Measurements from ENCODE around the gene REL. TPM values are rescaled to one million over a fixed set of nuclear protein-coding genes. Genes with fewer than 3 reads are reported as not detected.

The REL gene
- total RNA-seq, 4 donors from 2014 or later = 43.8 to 70.9 (median 51.9) TPM

DNA sequence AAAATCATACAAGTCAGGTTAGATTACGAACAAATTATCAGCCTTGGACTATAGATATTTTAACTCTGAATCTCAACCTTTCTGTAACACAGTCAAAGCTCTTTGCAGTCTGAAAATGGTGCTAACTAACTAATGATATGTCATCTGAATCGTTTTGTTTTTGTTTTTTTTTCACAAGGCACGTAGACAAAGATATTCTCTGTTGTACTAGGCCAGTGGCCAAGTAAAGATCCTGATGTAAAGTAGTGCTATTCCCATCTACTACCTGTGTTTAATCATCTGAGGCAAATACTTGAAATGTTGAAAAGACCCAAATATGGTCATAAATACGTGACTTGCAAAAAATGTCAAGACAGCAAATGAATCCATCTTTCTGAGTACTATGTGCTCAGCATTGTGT is 65.7 kb downstream of the REL start:
- DNase-seq (ENCODE audit: low spot score in 2 of 2) = no peak
- Histone ChIP-seq H3K27me3 (no peaks in the 10 kb centered on the region), H3K4me1 (peaks cover 7% of the 10 kb centered on the region), H3K27ac (no peak overlapping the region), H3K4me3 (no peak overlapping the region), H3K9me3 (no peaks in the 10 kb centered on the region), H3K36me3 (peaks cover 4% of the 10 kb centered on the region)
- TF ChIP-seq POLR2AphosphoS5 (IDR thresholded peaks at IDR 0.05) = no peak
- no peak for TF ChIP-seq POLR2A (IDR thresholded peaks at IDR 0.05)
- no peak for TF ChIP-seq EP300 (IDR thresholded peaks at IDR 0.05)
- TF ChIP-seq, protein P1, sequence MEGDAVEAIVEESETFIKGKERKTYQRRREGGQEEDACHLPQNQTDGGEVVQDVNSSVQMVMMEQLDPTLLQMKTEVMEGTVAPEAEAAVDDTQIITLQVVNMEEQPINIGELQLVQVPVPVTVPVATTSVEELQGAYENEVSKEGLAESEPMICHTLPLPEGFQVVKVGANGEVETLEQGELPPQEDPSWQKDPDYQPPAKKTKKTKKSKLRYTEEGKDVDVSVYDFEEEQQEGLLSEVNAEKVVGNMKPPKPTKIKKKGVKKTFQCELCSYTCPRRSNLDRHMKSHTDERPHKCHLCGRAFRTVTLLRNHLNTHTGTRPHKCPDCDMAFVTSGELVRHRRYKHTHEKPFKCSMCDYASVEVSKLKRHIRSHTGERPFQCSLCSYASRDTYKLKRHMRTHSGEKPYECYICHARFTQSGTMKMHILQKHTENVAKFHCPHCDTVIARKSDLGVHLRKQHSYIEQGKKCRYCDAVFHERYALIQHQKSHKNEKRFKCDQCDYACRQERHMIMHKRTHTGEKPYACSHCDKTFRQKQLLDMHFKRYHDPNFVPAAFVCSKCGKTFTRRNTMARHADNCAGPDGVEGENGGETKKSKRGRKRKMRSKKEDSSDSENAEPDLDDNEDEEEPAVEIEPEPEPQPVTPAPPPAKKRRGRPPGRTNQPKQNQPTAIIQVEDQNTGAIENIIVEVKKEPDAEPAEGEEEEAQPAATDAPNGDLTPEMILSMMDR (IDR thresholded peaks at IDR 0.05) = no peak
- 78% methylated on average over 4 of the region's 4 CpGs for WGBS

DNA sequence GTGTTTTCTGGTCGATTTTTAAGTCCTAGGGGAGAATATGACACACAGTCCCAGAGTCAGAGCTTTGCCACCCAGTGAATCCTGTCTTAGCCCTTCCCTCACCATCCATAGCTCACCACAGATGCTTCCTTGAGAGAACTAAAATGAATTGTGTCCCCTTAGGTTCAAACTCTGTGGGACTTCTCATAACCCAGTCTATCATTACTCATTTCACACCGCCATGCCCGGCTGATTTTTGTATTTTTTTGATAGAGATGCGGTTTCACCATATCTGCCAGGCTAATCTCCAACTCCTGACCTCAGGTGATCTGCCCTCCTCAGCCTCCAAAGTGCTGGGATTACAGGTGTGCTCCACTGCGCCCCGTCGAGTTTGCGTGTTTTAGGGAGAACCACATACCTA is 66.8 kb downstream of the REL start:
- H3K9me3 ChIP-seq = no peaks in the 10 kb centered on the region
- H3K36me3 ChIP-seq = no peaks in the 10 kb centered on the region
- H3K4me3 ChIP-seq = no peak overlapping the region
- no peak for DNase-seq (ENCODE audit: low spot score in 2 of 2)
- 86% methylated on average over 8 of the region's 8 CpGs for WGBS
- TF ChIP-seq EP300 (IDR thresholded peaks at IDR 0.05) (no peak), POLR2AphosphoS5 (IDR thresholded peaks at IDR 0.05) (no peak), POLR2A (IDR thresholded peaks at IDR 0.05) (no peak)
- TF ChIP-seq, protein P1 (IDR thresholded peaks at IDR 0.05) = no peak
- H3K27me3 ChIP-seq = no peaks in the 10 kb centered on the region
- H3K27ac ChIP-seq = peak overlapping the region; percentile 64
- H3K4me1 ChIP-seq = peaks cover 7% of the 10 kb centered on the region

DNA sequence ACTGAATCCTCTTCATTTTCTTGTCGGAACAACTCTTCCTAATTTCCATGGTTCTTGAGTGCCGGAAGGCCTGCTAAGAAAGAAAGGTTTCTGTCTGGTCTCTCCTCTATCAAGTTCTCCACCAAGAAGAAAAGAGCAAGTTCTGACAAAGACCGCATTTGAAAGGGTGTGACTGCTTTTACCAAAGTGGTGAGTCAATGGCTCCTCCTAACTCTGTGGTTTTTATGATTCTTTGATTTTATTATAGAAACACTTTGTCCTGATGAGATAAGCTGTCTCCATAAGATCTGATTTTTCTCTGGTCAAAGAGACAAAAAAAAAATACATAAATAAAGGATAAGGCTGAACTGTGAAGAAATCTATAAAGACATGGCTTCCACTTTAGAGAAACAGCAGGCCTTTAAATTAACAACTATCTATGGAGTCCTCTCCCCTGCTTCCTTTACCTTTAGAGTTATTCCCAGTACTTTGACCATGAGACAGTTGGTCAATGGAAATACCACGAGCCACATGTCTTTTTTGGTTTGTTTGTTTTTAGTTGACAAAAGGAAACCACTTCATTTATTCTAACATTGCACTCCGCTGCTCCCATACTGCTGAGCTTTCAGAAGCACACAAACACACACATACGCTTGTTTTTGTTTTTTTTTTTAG is 67.7 kb downstream of the REL start:
- H3K27ac ChIP-seq = peak overlapping the region; percentile 67
- no peak for TF ChIP-seq POLR2AphosphoS5 (IDR thresholded peaks at IDR 0.05)
- TF ChIP-seq EP300 (IDR thresholded peaks at IDR 0.05) = no peak
- TF ChIP-seq, protein P1 (IDR thresholded peaks at IDR 0.05) = no peak
- no peak for TF ChIP-seq POLR2A (IDR thresholded peaks at IDR 0.05)
- peaks cover 7% of the 10 kb centered on the region for H3K4me1 ChIP-seq
- no peak for DNase-seq (ENCODE audit: low spot score in 2 of 2)
- no peaks in the 10 kb centered on the region for H3K9me3 ChIP-seq
- H3K4me3 ChIP-seq = no peak overlapping the region
- no peaks in the 10 kb centered on the region for H3K36me3 ChIP-seq
- H3K27me3 ChIP-seq = no peaks in the 10 kb centered on the region
- 65% methylated on average over 6 of the region's 6 CpGs for WGBS

DNA sequence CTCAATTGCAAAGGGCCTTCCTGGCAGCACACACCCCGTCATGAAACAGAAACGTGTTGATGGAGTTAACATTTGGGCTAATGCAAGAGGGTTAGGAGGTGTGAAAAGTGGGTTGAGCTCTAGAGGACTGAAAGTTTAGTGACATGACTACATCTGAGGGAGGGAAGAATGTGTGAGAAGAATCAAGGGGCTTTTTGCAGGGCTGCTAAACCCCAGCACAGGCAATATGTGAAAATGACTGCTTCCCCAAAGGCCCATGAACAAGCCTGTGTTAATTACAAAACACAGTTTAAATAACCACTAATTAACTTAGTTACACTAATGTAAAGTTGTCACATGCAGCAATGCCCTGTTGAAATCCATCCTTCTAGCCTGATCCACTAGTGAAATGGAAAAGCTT is 72.8 kb downstream of the REL start:
- no peak for DNase-seq (ENCODE audit: low spot score in 2 of 2)
- Histone ChIP-seq H3K9me3 (no peaks in the 10 kb centered on the region), H3K4me3 (no peak overlapping the region), H3K27ac (no peak overlapping the region), H3K4me1 (peaks cover 19% of the 10 kb centered on the region), H3K27me3 (no peaks in the 10 kb centered on the region), H3K36me3 (no peaks in the 10 kb centered on the region)
- TF ChIP-seq POLR2AphosphoS5 (IDR thresholded peaks at IDR 0.05) (no peak), POLR2A (IDR thresholded peaks at IDR 0.05) (no peak), EP300 (IDR thresholded peaks at IDR 0.05) (no peak)
- TF ChIP-seq, protein P1 (IDR thresholded peaks at IDR 0.05) = no peak
- 42% methylated on average over 2 of the region's 2 CpGs for WGBS

DNA sequence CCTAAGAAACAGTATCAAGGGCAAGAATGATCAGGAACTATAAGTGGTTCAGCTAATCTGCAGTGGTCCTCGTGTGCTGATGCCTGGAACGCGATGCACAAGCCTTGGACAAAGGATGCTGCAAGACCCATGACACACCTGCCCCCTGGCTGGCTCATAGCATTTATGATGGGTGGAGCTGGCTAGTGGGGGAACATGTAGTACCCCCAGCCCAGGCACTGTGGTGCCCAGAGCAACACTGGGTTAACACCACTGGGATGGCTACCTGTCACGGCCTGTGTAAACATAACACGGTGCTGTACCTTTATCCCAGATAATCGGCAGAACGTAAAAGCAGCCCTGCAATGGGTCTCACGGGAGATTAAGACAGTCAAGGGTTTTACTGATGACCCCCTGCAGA is 75.8 kb downstream of the REL start:
- Histone ChIP-seq H3K36me3 (no peaks in the 10 kb centered on the region), H3K4me3 (no peak overlapping the region), H3K4me1 (peaks cover 37% of the 10 kb centered on the region), H3K9me3 (no peaks in the 10 kb centered on the region), H3K27ac (peak overlapping the region; percentile 88), H3K27me3 (no peaks in the 10 kb centered on the region)
- no peak for DNase-seq (ENCODE audit: low spot score in 2 of 2)
- WGBS = 79% methylated on average over 4 of the region's 8 CpGs
- TF ChIP-seq POLR2A (IDR thresholded peaks at IDR 0.05) = no peak
- no peak for TF ChIP-seq POLR2AphosphoS5 (IDR thresholded peaks at IDR 0.05)
- TF ChIP-seq, protein P1 (IDR thresholded peaks at IDR 0.05) = no peak
- no peak for TF ChIP-seq EP300 (IDR thresholded peaks at IDR 0.05)
